AG09319 (cell line): ENCODE measurements around the gene CHRNB4.
"Not testable (repeated sequence)": the region's sequence is repeated elsewhere in the genome, so short reads cannot be mapped to it uniquely, and the experiment has no call there.

Source experiments
- DNase-seq: peaks from one replicate; pipeline ENCODE4 v3.0.0-alpha.2; 2010; ENCODE audit warnings: low read depth; ENCODE audit errors: extremely low read depth
- CTCF ChIP-seq: IDR thresholded peaks from 2 replicates; pipeline ENCODE4 v1.5.1; 2011; ENCODE audit warnings: low read depth, mild to moderate bottlenecking, inconsistent platforms, low read length, moderate library complexity

CHRNB4 gene

GRCh38 chr15:78641102-78641748 is at the start of gene CHRNB4:
Gene CHRNB4 (minus strand): TSS chr15:78641210. CDS start chr15:78641133, 77 bp downstream.
- no peak for TF ChIP-seq CTCF
- DNase-seq, result no peak

- no peak for DNase-seq
- no peak for TF ChIP-seq CTCF
Observed at GRCh38 chr15:78689626-78690025, 48.6 kb upstream of the CHRNB4 start.

GRCh38 chr15:78685925-78686324 is 44.9 kb upstream of the CHRNB4 start:
- DNase-seq, result no peak
- TF ChIP-seq CTCF, result no peak

GRCh38 chr15:78685159-78685921 is 44.3 kb upstream of the CHRNB4 start:
- no peak for DNase-seq
- no peak for TF ChIP-seq CTCF

GRCh38 chr15:78684657-78685056 is 43.6 kb upstream of the CHRNB4 start:
- TF ChIP-seq CTCF, result no peak
- DNase-seq, result no peak

GRCh38 chr15:78683599-78683998 is 42.6 kb upstream of the CHRNB4 start:
- DNase-seq, result not testable (repeated sequence)

- no peak for DNase-seq
- TF ChIP-seq CTCF, result no peak
Observed at GRCh38 chr15:78682693-78683410, 41.8 kb upstream of the CHRNB4 start.
